Left renal pelvis (tissue), 4 donors: ENCODE results near the gene PI4K2B. TPM values are rescaled to one million over a fixed set of nuclear protein-coding genes. Genes with fewer than 3 reads are reported as not detected.
"Not testable (repeated sequence)": the region's sequence is repeated elsewhere in the genome, so short reads cannot be mapped to it uniquely, and the experiment has no call there.

Experiments
- DNase-seq, 4 donors: peaks; one replicate each; pipeline ENCODE4 v3.0.0-alpha.2; 2013; ENCODE audit warnings: low read depth in 4 of 4, low spot score in 3 of 4
- polyA plus RNA-seq, 4 donors: library from polyadenylated mRNA; unstranded; fragments of 120-200 nt; gene quantifications; one replicate each; pipeline ENCODE4 v1.2.1, GENCODE V29; 2013; ENCODE audit not compliant: insufficient read length in 4 of 4

The PI4K2B gene
- polyA plus RNA-seq, 4 donors = 14.1 to 22.6 (median 16.7) TPM

DNA sequence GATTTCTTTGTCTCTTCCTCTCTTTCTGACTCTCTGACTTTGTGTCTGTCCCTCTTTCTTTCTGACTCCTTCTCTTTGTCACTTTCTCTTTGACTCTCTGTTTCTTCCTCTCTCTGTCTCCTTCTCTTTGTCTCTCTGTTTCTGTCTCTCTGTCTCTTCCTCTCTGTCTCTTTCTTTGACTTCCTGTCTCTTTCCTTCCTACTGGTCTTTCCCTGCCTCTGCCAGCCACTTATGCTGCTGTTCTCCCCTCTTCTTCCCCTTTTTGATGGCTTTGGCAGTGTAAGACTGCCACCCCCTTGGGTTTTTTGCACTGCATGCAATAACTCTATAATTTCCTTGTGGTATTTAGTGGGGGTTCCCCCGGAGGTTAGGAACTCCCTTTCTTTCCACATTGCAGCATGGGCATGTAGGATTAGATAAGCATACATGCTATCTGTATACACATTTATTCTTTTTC, 6.9 kb downstream of the PI4K2B start:
- not testable (repeated sequence) for DNase-seq

DNA sequence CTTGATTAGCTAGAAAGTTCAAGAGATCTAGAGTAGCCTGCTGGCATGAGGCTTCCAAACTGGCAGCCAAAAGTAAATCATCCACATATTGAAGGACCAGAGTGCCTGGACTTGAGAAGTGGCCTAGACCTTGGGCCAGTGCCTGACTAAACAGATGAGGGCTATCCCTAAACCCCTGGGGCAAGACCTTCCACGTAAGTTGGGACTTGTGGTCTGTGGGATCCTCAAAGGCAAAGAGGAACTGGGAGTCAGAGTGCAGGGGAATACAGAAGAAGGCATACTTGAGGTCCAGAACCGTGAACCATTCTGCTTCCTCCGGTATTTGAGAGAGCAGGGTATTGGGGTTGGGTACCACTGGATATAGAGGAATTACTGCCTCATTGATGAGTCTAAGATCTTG, 8.4 kb downstream of the PI4K2B start:
- DNase-seq = not testable (repeated sequence)

DNA sequence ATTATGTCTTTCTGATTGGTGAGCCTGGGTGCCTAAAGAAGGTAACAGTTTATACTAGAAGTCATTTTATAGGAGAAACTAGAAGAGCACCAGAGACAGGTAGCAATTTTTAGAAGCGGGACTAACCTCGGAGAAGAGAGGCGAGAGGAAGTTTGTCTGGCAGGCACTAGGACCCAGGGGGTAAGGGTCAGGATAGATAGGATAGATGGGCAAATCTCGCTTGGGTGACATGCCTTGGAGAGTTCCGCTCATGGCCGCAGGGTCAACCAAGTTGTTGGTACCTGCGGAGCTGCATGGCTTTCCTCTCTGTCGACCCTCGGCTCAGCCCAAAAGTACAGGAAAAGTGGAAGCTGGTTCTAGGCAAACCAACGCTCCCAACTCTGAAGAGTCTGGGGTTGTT, 11.3 kb downstream of the PI4K2B start:
- DNase-seq = no peak

DNA sequence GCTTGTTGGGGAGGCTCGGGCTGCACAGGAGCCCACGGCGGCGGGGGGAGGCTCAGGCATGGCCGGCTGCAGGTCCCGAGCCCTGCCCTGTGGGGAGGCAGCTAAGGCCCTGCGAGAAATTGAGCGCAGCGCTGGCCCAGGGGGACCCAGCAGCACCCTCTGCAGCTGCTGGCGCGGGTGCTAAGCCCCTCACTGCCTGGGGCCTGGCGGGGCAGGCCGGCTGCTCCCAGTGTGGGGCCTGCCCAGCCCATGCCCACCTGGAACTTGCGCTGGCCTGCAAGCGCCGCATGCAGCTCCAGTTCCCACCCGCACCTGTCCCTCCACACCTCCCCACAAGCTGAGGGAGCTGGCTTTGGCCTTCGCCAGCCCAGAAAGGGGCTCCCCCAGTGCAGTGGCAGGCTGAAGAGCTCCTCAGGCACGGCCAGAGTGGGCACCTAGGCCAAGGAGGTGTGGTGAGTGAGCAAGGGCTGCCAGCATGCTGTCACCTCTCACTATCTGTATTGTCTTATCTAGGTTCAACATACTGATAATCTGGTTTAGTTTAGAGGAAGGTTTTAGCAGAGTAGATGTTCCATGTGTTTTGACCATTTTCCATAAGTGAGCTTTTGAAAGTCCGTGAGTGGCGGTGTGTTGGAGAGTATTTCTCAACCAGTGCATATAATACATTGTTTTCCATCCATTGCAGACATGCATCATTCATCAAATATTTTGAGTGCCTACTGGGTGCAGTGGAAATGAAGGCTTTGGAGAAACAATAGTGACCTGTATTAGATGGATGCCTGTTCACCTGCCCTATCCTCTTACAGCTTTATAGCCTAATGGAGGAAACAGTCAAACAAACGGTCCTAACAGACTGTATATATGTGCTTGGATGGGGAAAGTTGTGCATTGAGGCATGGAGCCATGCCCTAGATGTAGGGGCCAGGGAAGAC, 13.1 kb downstream of the PI4K2B start:
- DNase-seq = no peak

DNA sequence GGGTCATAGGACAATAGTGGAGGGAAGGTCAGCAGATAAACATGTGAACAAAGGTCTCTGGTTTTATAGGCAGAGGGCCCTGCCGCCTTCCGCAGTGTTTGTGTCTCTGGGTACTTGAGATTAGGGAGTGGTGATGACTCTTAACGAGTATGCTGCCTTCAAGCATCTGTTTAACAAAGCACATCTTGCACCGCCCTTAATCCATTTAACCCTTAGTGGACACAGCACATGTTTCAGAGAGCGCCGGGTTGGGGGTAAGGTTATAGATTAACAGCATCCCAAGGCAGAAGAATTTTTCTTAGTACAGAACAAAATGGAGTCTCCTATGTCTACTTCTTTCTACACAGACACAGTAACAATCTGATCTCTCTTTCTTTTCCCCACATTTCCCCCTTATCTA, 15.0 kb downstream of the PI4K2B start:
- not testable (repeated sequence) for DNase-seq

DNA sequence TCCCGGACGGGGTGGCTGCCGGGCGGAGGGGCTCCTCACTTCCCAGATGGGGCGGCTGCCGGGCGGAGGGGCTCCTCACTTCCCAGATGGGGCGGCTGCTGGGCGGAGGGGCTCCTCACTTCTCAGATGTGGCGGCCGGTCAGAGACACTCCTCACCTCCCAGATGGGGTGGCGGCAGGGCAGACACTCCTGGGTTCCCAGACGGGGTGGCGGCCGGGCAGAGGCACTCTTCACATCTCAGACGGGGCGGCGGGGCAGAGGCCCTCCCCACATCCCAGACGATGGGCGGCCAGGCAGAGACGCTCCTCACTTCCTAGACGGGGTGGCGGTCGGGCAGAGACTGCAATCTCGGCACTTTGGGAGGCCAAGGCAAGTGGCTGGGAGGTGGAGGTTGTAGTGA, 15.7 kb downstream of the PI4K2B start:
- not testable (repeated sequence) for DNase-seq

DNA sequence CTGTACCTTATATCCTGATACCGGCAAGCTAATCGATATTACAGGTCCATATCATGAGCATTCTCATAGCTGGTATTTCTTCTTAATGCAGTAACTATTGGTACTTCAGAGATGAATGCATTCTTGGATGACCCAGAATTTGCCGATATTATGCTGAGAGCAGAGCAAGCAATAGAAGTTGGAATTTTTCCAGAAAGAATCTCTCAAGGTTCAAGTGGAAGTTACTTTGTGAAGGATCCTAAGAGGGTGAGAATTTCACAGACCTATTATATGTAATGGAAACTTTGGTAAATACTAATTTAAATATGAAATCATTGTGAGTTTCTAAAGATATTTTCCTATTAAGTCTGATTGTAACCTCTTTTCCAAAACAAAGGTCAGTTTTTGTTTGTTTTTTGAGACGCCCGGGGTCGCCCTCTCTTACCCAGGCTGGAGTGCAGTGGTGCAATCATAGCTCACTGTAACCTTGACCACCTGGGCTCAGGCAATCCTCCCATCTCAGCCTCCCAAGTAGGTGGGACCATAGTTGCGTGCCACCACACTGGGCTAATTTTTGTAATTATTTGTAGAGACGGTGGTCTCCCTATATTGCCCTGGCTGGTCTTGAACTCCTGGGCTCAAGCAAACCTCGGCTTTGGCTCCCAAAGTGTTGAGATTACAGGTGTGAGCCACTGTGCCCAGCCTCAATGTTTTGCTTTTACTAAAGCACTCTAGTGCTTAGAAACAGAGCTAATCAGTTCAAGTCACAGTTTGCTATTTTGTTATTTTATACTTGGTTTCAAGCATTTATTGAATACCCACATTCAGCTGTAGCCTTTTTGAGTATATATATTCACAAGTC, 18.6 kb downstream of the PI4K2B start:
- no peak for DNase-seq

DNA sequence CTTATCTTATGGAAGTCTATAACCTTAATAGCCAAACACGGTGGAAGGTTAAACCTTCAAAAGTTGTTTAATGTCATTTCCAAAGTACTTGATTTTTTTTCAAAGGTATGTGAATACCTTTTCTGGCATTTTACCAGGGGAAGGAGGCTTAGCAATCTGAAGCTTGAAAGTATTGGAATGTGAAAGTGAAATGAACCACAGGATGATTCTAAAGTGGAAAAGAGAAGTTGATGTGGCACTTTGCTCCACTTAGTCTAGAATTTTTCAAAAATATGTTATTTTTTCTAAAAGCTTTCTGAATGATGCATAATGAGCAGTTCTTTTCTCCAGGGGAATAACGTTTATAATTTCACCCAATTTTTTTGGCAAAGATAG, 19.2 kb downstream of the PI4K2B start:
- no peak for DNase-seq

DNA sequence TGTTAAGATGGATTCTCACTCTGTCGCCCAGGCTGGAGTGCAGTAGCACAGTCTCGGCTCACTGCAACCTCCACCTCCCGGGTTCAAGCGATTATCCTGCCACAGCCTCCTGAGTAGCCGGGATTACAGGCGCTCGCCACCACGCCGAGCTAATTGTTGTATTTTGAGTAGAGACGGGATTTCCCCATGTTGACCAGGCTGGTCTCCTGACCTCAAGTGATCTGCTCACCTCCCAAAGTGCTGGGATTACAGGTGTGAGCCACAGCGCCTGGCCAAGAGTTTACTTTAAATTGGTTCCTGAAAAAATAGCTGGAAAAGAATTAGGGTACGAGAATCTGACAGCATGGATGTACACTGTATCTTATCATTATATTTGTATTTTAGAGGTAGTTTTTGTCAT, 20.0 kb downstream of the PI4K2B start:
- not testable (repeated sequence) for DNase-seq

DNA sequence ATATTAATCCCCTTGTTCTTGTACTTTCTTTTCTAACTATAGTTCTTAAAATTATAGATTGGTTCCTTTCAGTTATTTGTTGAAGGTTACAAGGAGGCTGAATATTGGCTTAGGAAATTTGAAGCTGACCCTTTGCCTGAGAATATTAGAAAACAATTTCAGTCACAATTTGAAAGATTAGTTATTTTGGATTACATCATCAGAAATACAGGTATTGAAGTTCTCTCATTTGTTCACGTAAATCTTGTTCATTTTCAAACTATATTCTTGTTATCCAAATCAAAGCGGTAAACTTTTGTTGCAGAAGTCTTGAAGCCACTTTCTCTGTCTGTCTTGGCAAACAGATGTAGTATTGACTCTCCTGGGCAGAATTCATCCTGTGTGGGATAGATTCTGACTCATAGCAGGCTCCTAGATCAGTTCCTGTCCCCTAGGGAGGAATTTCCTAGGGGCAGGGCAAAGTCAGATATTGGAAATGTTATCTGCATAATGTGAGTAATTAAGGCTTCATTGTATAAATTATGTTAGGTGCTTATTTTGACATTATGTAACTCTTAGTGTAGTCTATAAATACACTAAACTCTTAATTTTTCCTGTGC, 25.2 kb downstream of the PI4K2B start:
- no peak for DNase-seq

DNA sequence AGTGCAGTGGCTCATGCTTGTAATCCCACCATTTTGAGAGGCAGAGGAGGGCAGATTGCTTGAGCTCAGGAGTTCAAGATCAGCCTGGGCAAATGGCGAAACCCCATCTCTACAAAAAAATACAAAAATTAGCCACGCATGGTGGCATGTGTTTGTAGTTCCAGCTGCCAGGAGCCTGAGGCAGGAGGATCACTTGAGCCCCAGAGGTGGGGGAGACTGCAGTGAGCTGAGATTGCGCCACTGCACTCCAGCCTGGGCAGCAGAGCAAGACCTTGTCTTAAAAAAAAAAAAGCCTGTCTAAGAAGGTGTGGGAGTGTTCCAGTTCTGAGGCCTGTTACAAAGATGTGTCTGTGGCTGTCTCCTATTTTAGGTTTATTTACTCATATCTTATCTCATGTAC, 38.0 kb downstream of the PI4K2B start:
- no peak for DNase-seq

DNA sequence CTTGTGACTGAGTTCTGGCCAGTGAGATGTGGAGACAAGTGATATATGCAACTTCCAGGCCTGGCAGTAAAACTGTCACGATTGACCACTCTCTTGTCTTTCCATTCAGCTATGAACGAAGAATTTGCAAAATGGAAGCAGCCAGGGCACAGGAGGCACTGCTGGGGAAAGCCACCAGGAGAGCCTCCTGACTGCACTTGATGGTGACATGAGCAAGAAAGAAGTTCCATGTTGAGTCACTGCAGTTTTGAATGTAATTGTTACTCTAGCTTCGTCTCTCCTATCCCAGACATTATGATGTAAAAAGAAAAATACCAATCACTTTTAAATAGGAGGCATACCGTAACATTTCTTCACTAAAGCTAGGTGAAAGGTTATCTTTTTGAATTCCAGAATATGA, 46.4 kb downstream of the PI4K2B start:
- DNase-seq = no peak

DNA sequence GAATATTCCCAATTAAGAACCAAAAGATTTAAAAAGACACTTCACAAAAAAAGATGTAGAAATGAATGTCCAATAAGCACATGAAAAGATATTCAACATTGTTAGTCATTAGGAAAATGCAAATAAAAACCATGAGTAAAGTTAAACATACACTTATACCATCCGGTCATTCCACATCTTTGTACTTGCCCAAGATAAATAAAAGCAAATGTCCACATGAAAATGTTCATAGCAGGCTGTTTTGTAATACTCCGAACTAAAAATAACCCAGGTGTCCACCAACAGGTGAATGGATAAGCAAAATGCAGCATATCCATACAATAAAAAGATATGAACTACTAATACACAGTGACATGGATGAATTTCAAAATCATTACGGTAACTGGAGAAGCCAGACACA, 50.1 kb downstream of the PI4K2B start:
- no peak for DNase-seq

DNA sequence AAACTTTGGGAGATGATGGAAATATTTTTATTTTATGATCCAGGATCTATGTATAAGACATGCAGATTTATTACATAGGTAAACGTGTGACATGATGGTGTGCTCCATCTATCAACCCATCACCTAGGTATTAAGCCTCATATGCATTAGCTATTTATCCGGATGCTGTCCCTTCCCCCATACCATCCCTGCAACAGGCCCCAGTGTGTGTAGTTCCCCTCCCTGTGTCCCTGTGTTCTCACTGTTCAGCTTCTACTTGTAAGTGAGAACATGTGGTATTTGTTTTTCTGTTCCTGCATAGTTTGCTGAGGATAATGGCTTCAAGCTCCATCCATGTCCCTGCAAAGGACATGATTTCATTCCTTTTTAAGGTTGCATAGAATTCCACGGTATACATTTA, 50.6 kb downstream of the PI4K2B start:
- no peak for DNase-seq

DNA sequence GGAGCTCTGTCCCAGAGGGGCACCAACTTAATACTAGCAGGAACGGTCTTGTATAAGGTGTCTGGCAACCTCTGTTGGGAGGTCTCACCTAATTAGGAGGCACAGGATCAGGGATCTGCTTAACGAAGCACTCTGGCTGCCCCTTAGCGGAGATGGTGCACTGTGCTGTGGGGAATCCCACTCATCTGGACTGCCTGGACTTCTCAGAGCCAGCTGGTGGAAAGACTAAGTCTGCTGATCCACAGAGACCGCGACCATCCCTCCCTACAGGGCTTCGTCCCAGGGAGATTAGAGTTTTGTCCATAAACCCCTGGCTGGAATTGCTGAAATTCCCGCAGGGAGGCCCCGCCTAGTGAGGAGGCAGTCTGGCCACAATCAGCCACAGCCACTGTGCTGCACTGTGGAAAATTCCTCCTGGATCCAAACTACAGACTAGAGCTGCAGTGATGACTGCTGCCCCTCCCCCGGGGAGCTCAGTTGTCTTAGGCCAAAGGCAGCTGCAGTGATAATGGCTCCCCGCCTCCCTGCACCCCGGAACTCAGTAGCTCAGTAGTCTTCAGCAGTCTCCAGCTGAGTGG, 56.7 kb downstream of the PI4K2B start:
- DNase-seq = no peak

DNA sequence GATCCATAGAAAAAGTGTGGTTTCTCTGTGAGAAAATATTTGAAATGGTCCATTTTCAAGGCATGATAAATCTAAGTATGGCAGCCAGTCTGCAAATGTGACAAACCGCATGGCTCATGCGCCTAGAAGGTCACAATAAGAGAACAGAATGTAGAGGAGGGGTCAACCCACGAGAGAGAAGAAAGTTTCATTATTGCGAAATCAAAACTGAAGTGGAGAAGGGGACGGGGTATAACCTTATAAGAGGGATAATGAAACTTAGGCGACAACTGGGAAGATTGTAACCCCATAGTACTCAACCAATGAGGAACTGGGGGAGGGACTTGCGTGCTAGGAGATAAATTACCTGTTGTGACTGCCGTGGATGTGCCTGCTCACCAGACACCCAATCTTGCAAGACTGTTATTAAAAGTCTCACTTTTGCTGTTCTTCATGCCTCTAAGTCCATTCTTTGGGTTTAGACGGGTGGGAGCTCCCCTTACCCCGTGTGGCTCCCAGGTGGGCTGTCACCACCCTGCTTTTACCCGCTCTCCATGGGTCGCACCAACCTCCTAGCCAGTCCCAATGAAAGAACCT, 57.4 kb downstream of the PI4K2B start:
- no peak for DNase-seq

DNA sequence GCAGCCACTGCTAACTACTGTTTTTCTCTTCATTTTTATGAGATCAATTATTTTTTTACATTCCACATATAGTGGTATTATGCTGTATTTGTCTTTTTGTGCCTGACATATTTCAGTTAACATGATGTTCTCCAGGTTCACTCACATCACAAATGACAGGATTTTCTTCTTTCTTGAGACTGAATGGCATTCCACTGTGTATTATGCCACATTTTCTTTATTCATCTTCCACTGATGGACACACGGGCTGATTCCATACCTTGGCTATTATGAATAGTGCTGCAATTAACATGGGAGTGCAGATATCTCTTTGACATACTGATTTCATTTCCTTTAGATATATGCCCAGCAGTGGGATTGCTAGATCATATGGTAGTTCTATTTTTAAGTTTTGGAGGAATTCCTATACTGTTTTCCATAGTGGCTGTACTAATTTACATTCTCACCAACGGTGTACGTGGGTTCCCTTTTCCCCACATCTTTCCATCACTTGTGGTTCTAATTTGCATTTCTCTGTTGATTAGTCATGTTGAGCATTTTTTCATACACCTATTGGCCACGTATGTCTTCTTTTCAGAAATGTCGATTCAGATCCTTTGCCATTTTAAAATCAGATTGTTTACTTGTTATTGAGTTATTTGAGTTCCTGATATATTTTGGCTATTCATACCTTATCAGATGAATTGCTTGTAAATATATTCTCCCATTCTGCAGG, 63.9 kb downstream of the PI4K2B start:
- DNase-seq = no peak

DNA sequence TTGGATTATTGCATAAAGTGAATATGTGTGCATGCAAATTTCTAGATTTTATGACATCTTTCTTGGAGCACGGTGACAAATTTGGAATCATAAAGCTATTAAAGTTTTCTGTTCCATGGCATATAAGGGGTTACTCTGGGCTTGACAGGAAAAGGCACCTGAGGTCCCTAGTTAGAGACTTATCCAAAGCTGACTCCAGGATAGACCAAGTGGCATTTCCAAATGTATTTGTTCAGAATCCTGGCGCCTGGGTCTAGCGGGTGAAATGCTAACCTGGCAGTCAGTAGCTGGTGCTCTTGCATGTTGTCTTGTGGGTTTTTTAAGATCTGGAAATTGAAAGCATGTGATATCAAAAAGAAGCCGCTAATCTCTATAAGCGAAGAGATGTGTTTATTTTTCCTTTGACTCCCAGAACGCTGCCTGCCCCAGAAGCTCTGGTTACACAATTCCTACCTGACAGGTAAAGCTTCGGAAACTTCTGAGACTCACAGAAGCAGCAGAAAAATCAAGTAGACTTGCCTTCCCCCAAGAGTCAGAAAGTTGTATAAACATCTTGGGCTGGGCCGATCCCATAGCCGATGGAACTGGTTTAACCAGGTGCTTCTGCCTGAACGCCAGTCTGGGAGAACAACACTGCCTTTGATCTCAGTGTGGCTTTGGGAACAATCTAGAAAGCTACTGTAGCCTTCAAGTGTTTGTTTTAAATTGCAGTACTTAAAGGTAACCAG, 65.8 kb downstream of the PI4K2B start:
- peak in 1 of 4 donors; percentile 35 for DNase-seq

DNA sequence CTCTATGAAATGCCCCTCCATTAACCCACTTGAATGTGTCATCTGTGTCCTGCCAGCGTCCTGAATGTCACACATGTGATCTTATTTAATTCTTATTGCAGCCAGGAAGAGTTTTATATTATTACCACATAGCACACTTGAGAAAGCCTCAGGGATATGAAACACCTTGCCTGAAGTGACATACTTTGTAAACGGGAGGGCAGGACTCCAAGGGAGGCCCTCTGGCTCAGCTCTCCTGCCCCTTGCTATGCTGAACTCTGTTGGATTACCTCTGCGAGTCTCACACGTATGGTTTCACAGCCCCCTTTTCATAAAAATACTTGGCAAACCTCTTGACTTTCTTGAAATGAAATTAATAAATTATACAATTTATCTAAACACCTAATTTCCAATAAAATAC, 67.6 kb downstream of the PI4K2B start:
- DNase-seq = no peak
